Duodenal mucosa (tissue), 2 donors: ENCODE data around the gene FGD6.

ENCODE experiments used
- H3K27ac ChIP-seq: one replicate; pipeline ENCODE4 v1.7.0; 2013; ENCODE audit warnings: low read depth, low read length
- H3K27me3 ChIP-seq, 2 donors: one replicate each; pipeline ENCODE4 v1.7.0; 2013; ENCODE audit warnings: low read length in 2 of 2, control low read depth in 1 of 2; ENCODE audit not compliant: insufficient read depth in 2 of 2, control insufficient read depth in 1 of 2
- H3K36me3 ChIP-seq, 2 donors: one replicate each; pipeline ENCODE4 v1.7.0; 2013; ENCODE audit warnings: low read length in 2 of 2, control low read depth in 1 of 2; ENCODE audit not compliant: insufficient read depth in 2 of 2, control insufficient read depth in 1 of 2
- H3K4me1 ChIP-seq, 2 donors: one replicate each; pipeline ENCODE4 v1.7.0; 2013; ENCODE audit warnings: low read length in 2 of 2, control low read depth in 1 of 2; ENCODE audit not compliant: insufficient read depth in 2 of 2, control insufficient read depth in 1 of 2
- H3K4me3 ChIP-seq, 2 donors: one replicate each; pipeline ENCODE4 v1.7.0; 2013; ENCODE audit warnings: low read length in 2 of 2, low read depth in 1 of 2
- H3K9ac ChIP-seq, 2 donors: one replicate each; pipeline ENCODE4 v1.7.0; 2013; ENCODE audit warnings: low read length in 2 of 2, low read depth in 1 of 2
- H3K9me3 ChIP-seq, 2 donors: one replicate each; pipeline ENCODE4 v1.7.0; 2013; ENCODE audit warnings: low read length in 2 of 2, control low read depth in 1 of 2; ENCODE audit not compliant: control insufficient read depth in 1 of 2

Gene FGD6

GRCh38 chr12:95220726-95221125 lies 3.5 kb upstream of the FGD6 start:
- H3K4me3 ChIP-seq: no peak overlapping the region
- H3K27ac ChIP-seq: no peak overlapping the region
- no peaks in the 10 kb centered on the region for H3K9me3 ChIP-seq
- no peak overlapping the region for H3K9ac ChIP-seq
- no peaks in the 10 kb centered on the region for H3K27me3 ChIP-seq
- H3K36me3 ChIP-seq: peaks cover 0 to 4% of the 10 kb centered on the region in 2 donors
- peaks cover 0 to 3% of the 10 kb centered on the region in 2 donors for H3K4me1 ChIP-seq

DNA sequence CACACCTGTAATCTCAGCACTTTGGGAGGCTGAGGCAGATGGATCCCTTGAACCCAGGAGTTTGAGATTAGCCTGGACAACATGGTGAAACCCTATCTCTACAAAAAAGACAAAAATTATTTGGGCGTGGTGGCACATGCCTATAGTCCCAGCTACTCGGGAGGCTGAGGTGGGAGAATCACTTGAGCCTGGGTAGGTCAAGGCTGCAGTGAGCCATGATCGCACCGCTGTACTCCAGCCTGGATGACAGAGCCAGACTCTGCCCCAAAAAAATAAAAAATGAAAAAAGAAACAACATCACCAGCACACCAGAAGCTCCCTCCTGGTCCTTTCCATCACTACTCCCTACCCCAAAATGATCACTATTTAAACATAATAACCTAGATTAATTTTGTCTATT lies 2.9 kb upstream of the FGD6 start:
- H3K27ac ChIP-seq: no peak overlapping the region
- no peak overlapping the region for H3K4me3 ChIP-seq

DNA sequence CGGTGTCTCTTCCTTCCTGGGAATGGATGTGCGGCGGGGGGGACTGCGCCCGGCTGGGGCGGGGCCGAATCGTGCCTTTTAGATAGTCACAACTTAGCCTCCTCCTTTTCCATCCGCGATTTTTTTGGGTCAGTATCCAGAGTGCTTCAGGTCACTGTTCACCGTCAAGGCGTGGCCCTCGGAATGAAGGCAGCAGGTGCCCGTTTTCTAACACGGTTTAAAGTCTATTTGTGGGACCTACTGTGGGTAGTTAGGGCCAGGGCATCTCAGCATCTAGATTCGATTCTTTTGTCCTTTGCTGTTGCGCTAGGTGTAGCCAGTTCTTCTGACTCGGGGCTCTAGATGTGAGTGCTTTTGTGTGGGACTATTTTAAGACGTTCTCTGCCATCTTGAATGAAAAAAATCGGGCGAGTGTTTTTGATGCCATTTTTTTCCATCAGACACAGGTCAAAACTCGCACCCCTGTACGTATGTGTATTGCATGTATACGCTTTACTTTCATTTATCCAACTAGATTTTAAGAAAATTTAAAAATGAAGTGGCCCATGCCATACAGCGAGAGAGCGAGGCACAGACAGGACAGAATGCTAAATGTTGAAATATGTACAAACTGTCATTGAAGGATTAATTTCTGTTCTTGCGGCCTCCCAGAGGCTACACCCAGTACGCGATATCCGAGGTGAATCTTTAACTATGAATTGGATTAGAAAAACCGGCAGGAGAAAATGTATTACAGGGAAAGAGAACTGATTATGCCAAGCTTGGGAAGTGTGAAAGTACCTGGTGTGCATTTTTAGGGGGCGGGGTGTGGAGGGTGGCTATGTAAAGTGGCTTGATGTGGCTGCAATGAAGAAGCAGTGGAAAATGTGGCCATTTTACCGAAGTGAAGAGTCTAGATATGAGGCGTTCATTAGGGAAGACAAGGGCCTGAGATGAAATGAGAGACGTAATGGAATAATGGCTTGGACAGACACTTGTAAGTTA lies 1.2 kb upstream of the FGD6 start:
- H3K9ac ChIP-seq: peak overlapping the region; percentile 91 to 93
- H3K9me3 ChIP-seq: no peaks in the 10 kb centered on the region
- H3K4me1 ChIP-seq: peaks cover 0 to 3% of the 10 kb centered on the region in 2 donors
- H3K27ac ChIP-seq: peak overlapping the region; percentile 93
- H3K27me3 ChIP-seq: no peaks in the 10 kb centered on the region
- H3K36me3 ChIP-seq: no peaks in the 10 kb centered on the region
- H3K4me3 ChIP-seq: peak overlapping the region; percentile 93 to 97

More for the DNA sequence above, 2.9 kb upstream of the FGD6 start:
- Histone ChIP-seq H3K9me3 (no peaks in the 10 kb centered on the region), H3K36me3 (peaks cover 0 to 4% of the 10 kb centered on the region in 2 donors), H3K27me3 (no peaks in the 10 kb centered on the region), H3K4me1 (peaks cover 0 to 3% of the 10 kb centered on the region in 2 donors), H3K9ac (no peak overlapping the region)

DNA sequence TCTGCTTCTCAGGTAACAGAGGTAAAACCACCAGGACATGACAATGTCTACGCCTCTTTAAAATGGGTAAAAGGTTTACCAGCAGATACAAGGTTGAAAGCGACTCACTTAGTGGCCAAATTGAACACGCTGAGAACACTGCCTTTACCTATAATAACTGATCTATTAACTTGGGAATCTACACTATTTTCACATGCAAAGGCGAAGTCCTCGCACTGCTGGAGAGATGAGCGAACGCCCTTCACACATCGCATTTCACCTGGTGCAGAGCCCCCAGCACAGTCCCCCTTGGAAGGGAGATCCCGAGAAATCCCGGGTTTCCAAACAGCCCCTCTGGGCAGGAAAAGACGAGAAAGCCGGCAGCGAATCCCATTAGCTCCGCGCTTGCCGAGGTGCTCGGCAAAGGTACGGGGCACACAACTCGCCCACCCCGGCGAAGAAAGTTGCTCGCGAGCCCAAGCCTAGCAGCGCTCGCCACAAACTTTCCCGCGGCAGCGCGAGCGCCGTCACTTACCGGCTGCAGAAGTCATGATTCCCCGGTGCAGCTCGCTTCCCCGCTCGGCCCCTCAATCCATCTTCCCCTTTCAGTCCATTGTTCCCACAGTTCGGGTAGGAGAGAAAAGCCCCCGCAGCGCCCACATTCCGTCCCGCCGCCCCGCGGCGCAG lies 423 bp downstream of the FGD6 start:
- H3K4me1 ChIP-seq: peaks cover 0 to 3% of the 10 kb centered on the region in 2 donors
- H3K27ac ChIP-seq: peak overlapping the region; percentile 55
- H3K9me3 ChIP-seq: no peaks in the 10 kb centered on the region
- H3K9ac ChIP-seq: peak overlapping the region; percentile 59 to 87
- H3K36me3 ChIP-seq: no peaks in the 10 kb centered on the region
- no peaks in the 10 kb centered on the region for H3K27me3 ChIP-seq
- H3K4me3 ChIP-seq: peak overlapping the region; percentile 86 to 93

- no peak overlapping the region for H3K27ac ChIP-seq
- H3K4me3 ChIP-seq: peak overlapping the region; percentile 86 to 93
- H3K4me1 ChIP-seq: peaks cover 0 to 3% of the 10 kb centered on the region in 2 donors
- H3K27me3 ChIP-seq: no peaks in the 10 kb centered on the region
- H3K9me3 ChIP-seq: no peaks in the 10 kb centered on the region
- H3K9ac ChIP-seq: peak overlapping the region in 1 of 2 donors; percentile 59
- no peaks in the 10 kb centered on the region for H3K36me3 ChIP-seq
Observed at GRCh38 chr12:95215949-95216348, 1.3 kb downstream of the FGD6 start.

DNA sequence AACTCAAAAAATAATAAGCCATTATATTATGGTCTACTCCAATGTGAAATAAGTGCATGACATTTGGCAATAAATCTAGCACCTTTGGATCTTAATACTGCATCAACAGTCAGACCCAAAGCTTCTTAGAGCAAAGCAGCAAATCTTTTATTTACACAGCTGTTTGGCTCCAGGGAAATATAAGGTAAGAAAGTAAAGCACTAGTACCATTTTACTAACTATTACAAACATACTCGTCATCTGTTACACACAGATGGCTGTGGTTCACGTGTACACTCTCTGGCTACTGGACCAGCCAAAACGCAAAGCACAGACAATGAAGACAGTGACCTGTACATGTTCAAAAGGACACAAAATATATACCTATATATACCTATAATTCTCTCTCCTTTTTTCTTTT lies 2.8 kb downstream of the FGD6 start:
- H3K27me3 ChIP-seq: no peaks in the 10 kb centered on the region
- peaks cover 0 to 3% of the 10 kb centered on the region in 2 donors for H3K4me1 ChIP-seq
- H3K4me3 ChIP-seq: no peak overlapping the region
- H3K36me3 ChIP-seq: no peaks in the 10 kb centered on the region
- H3K27ac ChIP-seq: no peak overlapping the region
- no peak overlapping the region for H3K9ac ChIP-seq
- no peaks in the 10 kb centered on the region for H3K9me3 ChIP-seq

DNA sequence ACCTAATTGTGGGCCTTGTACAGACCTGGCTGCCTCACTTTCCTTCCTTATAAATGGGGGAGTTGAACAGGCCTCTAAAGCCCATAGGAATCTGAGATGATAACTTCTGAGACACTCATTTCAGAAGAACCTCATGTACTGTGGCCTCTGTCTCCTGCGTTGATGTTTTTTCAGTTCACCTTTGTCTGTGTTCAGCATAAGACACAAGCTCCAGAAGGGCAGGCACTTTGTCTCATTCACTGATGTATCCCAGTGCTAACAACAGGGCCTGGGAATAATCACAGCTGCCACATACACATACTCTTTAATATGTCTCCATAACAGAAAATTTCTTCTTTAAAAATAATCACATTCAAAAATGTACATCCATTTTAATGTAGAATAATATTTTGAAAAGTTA lies 3.3 kb downstream of the FGD6 start:
- Histone ChIP-seq H3K27me3 (no peaks in the 10 kb centered on the region), H3K9me3 (no peaks in the 10 kb centered on the region), H3K36me3 (no peaks in the 10 kb centered on the region), H3K9ac (no peak overlapping the region), H3K27ac (no peak overlapping the region), H3K4me3 (no peak overlapping the region), H3K4me1 (peaks cover 0 to 3% of the 10 kb centered on the region in 2 donors)

GRCh38 chr12:95213119-95213518 lies 4.1 kb downstream of the FGD6 start:
- no peaks in the 10 kb centered on the region for H3K4me1 ChIP-seq
- H3K27ac ChIP-seq: no peak overlapping the region

DNA sequence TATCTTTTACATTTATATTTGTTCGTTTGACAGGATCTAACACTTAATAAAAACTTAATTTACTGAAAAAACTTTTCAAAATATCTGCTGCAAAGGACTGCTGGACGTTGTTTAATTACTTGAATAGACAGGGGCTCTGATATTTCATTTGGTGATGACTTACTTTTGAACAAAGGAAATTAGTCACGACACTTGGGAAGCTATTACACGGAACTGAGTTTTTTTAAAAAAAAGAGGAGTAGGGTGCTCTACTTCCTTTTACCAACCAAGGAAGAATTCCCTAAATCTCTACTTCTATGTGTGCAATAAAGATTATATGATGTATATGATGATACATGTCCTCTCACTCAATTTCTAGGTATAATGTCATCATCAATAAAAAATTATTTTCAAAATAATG lies 4.7 kb downstream of the FGD6 start:
- Histone ChIP-seq H3K27ac (no peak overlapping the region), H3K9ac (no peak overlapping the region), H3K36me3 (no peaks in the 10 kb centered on the region)

More at GRCh38 chr12:95213119-95213518, 4.1 kb downstream of the FGD6 start:
- H3K36me3 ChIP-seq: no peaks in the 10 kb centered on the region
- H3K9ac ChIP-seq: no peak overlapping the region
- H3K9me3 ChIP-seq: no peaks in the 10 kb centered on the region
- H3K4me3 ChIP-seq: no peak overlapping the region
- H3K27me3 ChIP-seq: no peaks in the 10 kb centered on the region

GRCh38 chr12:95208678-95209077 lies 8.6 kb downstream of the FGD6 start:
- no peak overlapping the region for H3K27ac ChIP-seq
- no peaks in the 10 kb centered on the region for H3K27me3 ChIP-seq
- H3K4me1 ChIP-seq: peaks cover 6 to 18% of the 10 kb centered on the region in 2 donors
- H3K9ac ChIP-seq: no peak overlapping the region
- H3K4me3 ChIP-seq: no peak overlapping the region
- no peaks in the 10 kb centered on the region for H3K36me3 ChIP-seq
- H3K9me3 ChIP-seq: no peaks in the 10 kb centered on the region

More for the DNA sequence above, 4.7 kb downstream of the FGD6 start:
- Histone ChIP-seq H3K4me1 (no peaks in the 10 kb centered on the region), H3K4me3 (no peak overlapping the region), H3K27me3 (no peaks in the 10 kb centered on the region), H3K9me3 (no peaks in the 10 kb centered on the region)
